Small intestine (tissue), 7 donors: ENCODE measurements around the gene SPATA6. TPM values are rescaled to one million over a fixed set of nuclear protein-coding genes. Genes with fewer than 3 reads are reported as not detected.
"Not testable (repeated sequence)": the region's sequence is repeated elsewhere in the genome, so short reads cannot be mapped to it uniquely, and the experiment has no call there.

Source experiments
- DNase-seq, 2 donors: peaks; one replicate each; pipeline versions ENCODE4 v3.0.0 to v3.0.0-alpha.2; 2013
- FAIRE-seq: peaks from 2 replicates; lab custom pipeline; 2012; peaks lifted over from hg19 to GRCh38; lab: Jason Lieb, UNC
- H3K27ac ChIP-seq, 3 donors: one replicate each; pipeline ENCODE4 v1.5.1; 2013; ENCODE audit warnings: low read length in 2 of 3, mild to moderate bottlenecking in 2 of 3, control low read depth in 1 of 3, inconsistent platforms in 1 of 3, low read depth in 1 of 3, moderate library complexity in 1 of 3
- H3K27me3 ChIP-seq, 3 donors: one replicate each; pipeline ENCODE4 v1.6.1; 2013; ENCODE audit warnings: low read length in 3 of 3, inconsistent platforms in 1 of 3; ENCODE audit not compliant: control insufficient read depth in 3 of 3, insufficient read depth in 3 of 3
- H3K36me3 ChIP-seq, 3 donors: one replicate each; pipeline ENCODE4 v1.6.1; 2013; ENCODE audit warnings: low read length in 3 of 3, inconsistent platforms in 1 of 3, low read depth in 1 of 3, mild to moderate bottlenecking in 1 of 3, moderate library complexity in 1 of 3; ENCODE audit not compliant: control insufficient read depth in 3 of 3, insufficient read depth in 2 of 3
- H3K4me1 ChIP-seq, 3 donors: one replicate each; pipeline ENCODE4 v1.6.1; 2013; ENCODE audit warnings: low read length in 2 of 3, inconsistent platforms in 1 of 3, low read depth in 1 of 3, mild to moderate bottlenecking in 1 of 3, moderate library complexity in 1 of 3; ENCODE audit not compliant: control insufficient read depth in 3 of 3, insufficient read depth in 2 of 3
- H3K4me3 ChIP-seq, 3 donors: one replicate each; pipeline ENCODE4 v1.5.1; 2013; ENCODE audit warnings: low read length in 3 of 3, control low read depth in 1 of 3, inconsistent platforms in 1 of 3, low read depth in 1 of 3, mild to moderate bottlenecking in 1 of 3, moderate library complexity in 1 of 3
- H3K9me3 ChIP-seq, 2 donors: one replicate each; pipeline ENCODE4 v1.6.1; 2013; ENCODE audit warnings: low read depth in 1 of 2, low read length in 1 of 2; ENCODE audit not compliant: control insufficient read depth in 2 of 2, insufficient read depth in 1 of 2
- WGBS, 3 donors: extraction: QIAGEN DNeasy Blood & Tissue Kit; methylation state at CpG; one replicate each; pipeline ENCODE4 v1.1.7; 2013; 5-methylcytosine and 5-hydroxymethylcytosine counted together
- polyA plus RNA-seq, 4 donors: library from polyadenylated mRNA; stranded (reverse) in 3 of 4; unstranded in 1 of 4; fragments of 200-250 nt in 3 of 4; fragments of 120-200 nt in 1 of 4; gene quantifications; one replicate each; pipeline versions ENCODE4 v1.2.1 to v1.2.3, GENCODE V29; 2013
- donor health status: healthy with polysubstance abuse.
- donor health status: control.
- donor health status: control.
- donor health status: Bipolar disorder and iron deficiency.
- donor health status: healthy.

Gene SPATA6
- polyA plus RNA-seq, 4 donors: 2.5 to 6.2 (median 3.1) TPM

GRCh38 chr1:48495166-48495565 lies 23.2 kb upstream of the SPATA6 start:
- DNase-seq (no peak), FAIRE-seq (no peak)
- Histone ChIP-seq H3K27me3 (no peaks in the 10 kb centered on the region), H3K4me1 (peaks cover 0 to 21% (median 8%) of the 10 kb centered on the region in 3 donors), H3K27ac (no peak overlapping the region), H3K36me3 (no peaks in the 10 kb centered on the region), H3K4me3 (no peak overlapping the region), H3K9me3 (no peaks in the 10 kb centered on the region)
- 84 to 87% (median 84%) methylated on average over 1 of the region's 1 CpG for WGBS, 3 donors

DNA sequence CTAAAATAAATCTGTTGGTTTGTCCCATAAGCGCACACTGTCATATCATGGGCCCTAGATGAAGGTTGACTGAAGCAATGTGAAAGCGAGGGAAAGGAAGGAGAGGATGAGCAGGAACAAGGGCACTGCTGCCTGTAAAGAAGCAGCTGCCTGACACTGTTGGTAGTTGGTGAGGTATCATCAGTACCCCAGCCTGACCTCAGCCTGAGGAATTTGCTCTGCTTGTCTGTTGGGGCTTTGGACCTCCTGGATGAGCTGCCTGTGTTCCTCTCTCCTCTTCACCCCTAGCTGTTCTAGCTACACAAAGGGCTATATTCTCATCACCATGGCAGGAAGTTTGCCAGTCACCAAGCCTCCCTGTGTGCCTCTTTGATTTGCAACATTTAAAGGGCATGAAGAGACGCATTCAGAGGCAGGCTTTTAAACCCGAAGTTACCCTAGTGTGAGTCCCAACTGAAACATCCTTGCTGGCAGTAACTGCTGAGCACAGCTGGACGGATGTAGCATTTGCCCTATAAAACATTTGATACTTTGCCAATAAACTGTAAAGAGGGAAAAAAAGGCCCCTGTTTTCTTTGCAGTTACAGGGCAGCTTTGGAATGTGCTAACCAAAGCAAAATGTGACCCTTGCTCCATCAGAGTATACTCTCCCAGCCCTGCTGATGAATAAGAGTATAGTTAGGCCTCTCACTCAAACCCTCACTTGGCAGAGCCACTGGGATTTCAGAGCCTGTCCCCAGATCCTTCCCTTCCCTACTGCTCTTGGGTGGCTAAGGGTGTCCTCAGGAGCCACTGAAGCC lies 22.2 kb upstream of the SPATA6 start:
- Histone ChIP-seq H3K4me1 (peaks cover 0 to 21% (median 8%) of the 10 kb centered on the region in 3 donors), H3K27me3 (no peaks in the 10 kb centered on the region), H3K9me3 (no peaks in the 10 kb centered on the region), H3K4me3 (no peak overlapping the region), H3K36me3 (no peaks in the 10 kb centered on the region), H3K27ac (peak overlapping the region; percentile 9 to 58 (median 55))
- WGBS, 3 donors: 43 to 57% (median 47%) methylated on average over 5 of the region's 5 CpGs
- FAIRE-seq: no peak
- peak; percentile 64 to 86 for DNase-seq

DNA sequence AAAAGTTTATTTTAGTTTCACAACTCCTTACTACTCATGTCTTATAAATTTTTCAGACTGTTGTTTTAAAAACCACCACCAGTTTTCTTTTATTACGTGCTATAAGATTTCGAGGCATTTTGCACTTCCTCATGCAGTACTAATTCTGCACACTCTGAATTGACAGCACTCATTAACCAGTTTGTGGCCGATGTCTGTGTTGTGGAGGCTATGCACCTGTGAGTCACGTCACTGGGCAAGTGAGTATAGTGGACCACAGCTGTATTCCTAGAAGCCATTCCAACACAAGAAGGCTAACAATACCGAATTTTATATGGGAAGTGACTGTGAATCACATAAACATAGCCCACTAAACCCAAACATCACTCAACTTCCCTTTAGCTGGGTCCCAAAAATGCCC lies 21.0 kb upstream of the SPATA6 start:
- DNase-seq (peak in 1 of 2 donors; percentile 28), FAIRE-seq (no peak)
- H3K9me3 ChIP-seq: no peaks in the 10 kb centered on the region
- H3K27ac ChIP-seq: peak overlapping the region in 1 of 3 donors; percentile 30
- 47 to 65% (median 55%) methylated on average over 5 of the region's 5 CpGs for WGBS, 3 donors
- H3K4me3 ChIP-seq: no peak overlapping the region
- no peaks in the 10 kb centered on the region for H3K36me3 ChIP-seq
- peaks cover 0 to 21% (median 8%) of the 10 kb centered on the region in 3 donors for H3K4me1 ChIP-seq
- no peaks in the 10 kb centered on the region for H3K27me3 ChIP-seq

- no peaks in the 10 kb centered on the region for H3K9me3 ChIP-seq
- no peak overlapping the region for H3K27ac ChIP-seq
- FAIRE-seq (no peak), DNase-seq (peak; percentile 19 to 54)
- peaks cover 0 to 21% (median 8%) of the 10 kb centered on the region in 3 donors for H3K4me1 ChIP-seq
- H3K27me3 ChIP-seq: no peaks in the 10 kb centered on the region
- H3K4me3 ChIP-seq: no peak overlapping the region
- H3K36me3 ChIP-seq: no peaks in the 10 kb centered on the region
Measured at GRCh38 chr1:48492392-48492791, 20.4 kb upstream of the SPATA6 start.

DNA sequence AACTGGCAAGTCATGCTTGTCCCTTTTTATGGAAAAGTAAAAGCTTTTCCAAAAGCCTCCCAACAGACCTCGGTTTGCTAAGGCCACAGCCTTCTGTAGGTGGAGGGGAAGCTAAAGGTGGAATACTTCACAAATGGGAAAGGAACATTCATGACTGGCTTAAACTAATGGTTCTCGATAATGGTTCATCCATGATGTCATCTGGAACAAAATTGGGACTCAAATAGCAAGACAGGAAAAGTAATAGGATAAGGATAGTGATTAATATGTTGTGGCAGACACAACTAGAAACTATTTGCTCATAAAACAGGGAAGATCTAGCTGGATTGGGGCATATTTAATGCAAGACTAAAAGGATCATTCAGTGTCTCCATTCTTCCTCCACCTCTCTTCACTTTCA lies 16.7 kb upstream of the SPATA6 start:
- H3K36me3 ChIP-seq: no peaks in the 10 kb centered on the region
- FAIRE-seq (no peak), DNase-seq (no peak)
- H3K4me1 ChIP-seq: peaks cover 0 to 10% (median 3%) of the 10 kb centered on the region in 3 donors
- WGBS, 3 donors: 68 to 85% (median 83%) methylated on average over 2 of the region's 2 CpGs
- no peaks in the 10 kb centered on the region for H3K27me3 ChIP-seq
- H3K4me3 ChIP-seq: no peak overlapping the region
- H3K9me3 ChIP-seq: no peaks in the 10 kb centered on the region
- H3K27ac ChIP-seq: no peak overlapping the region

- peak in 1 of 2 donors; percentile 34 for DNase-seq
- H3K36me3 ChIP-seq: no peaks in the 10 kb centered on the region
- H3K27ac ChIP-seq: peak overlapping the region in 1 of 3 donors; percentile 58
- peaks cover 0 to 4% of the 10 kb centered on the region in 2 donors for H3K9me3 ChIP-seq
- no peak for FAIRE-seq
- no peaks in the 10 kb centered on the region for H3K27me3 ChIP-seq
- H3K4me1 ChIP-seq: peaks cover 0 to 4% (median 0%) of the 10 kb centered on the region in 3 donors
- H3K4me3 ChIP-seq: no peak overlapping the region
Measured at GRCh38 chr1:48480504-48480903, 8.5 kb upstream of the SPATA6 start.

GRCh38 chr1:48480023-48480422 lies 8.0 kb upstream of the SPATA6 start:
- H3K9me3 ChIP-seq, H3K27me3 ChIP-seq, DNase-seq, H3K4me1 ChIP-seq, H3K36me3 ChIP-seq, H3K4me3 ChIP-seq, FAIRE-seq: not testable (repeated sequence)
- H3K27ac ChIP-seq: peak overlapping the region in 1 of 3 donors; percentile 58
- 0 to 83% methylated on average over 1 of the region's 4 CpGs; no CpG with 5 or more reads in 1 of the 3 donors for WGBS, 3 donors

- H3K4me1 ChIP-seq: peaks cover 3 to 5% (median 3%) of the 10 kb centered on the region in 3 donors
- DNase-seq (no peak), FAIRE-seq (no peak)
- H3K9me3 ChIP-seq: peaks cover 0 to 9% of the 10 kb centered on the region in 2 donors
- WGBS, 3 donors: 37 to 48% (median 41%) methylated on average over 5 of the region's 5 CpGs
- H3K36me3 ChIP-seq: no peaks in the 10 kb centered on the region
- peak overlapping the region in 2 of 3 donors; percentile 76 to 83 for H3K4me3 ChIP-seq
- H3K27me3 ChIP-seq: no peaks in the 10 kb centered on the region
- peak overlapping the region; percentile 54 to 93 (median 84) for H3K27ac ChIP-seq
Measured at GRCh38 chr1:48472638-48473037, 634 bp upstream of the SPATA6 start.
